ENCODE data around the gene AMOTL1.

- no peak for TF ChIP-seq CTCF (conservative IDR thresholded peaks at IDR 0.05 in 1 of 2, IDR thresholded peaks at IDR 0.05 in 1 of 2; ENCODE audit: extremely low read depth in 1 of 2, insufficient read depth in 1 of 2, low read depth in 1 of 2, low read length in 2 of 2)
- no peak for TF ChIP-seq EZH2 (IDR thresholded peaks at IDR 0.05; ENCODE audit: borderline replicate concordance, low read length)
These were observed 7.6 kb downstream of the AMOTL1 start for GRCh38 chr11:94775567-94776327.
